Transverse colon (tissue), 4 donors: ENCODE measurements around the gene SPTBN1.

Source experiments
- EP300 ChIP-seq: sonication (generic); formaldehyde crosslinking; IDR thresholded peaks from one replicate; pipeline ENCODE4 v1.6.1; 2017; ENCODE audit warnings: antibody characterized with exemption, low read depth
- POLR2A ChIP-seq: fragments of 450-650 bp; IDR thresholded peaks from one replicate; pipeline ENCODE4 v1.6.1; 2016; ENCODE audit warnings: antibody characterized with exemption, mild to moderate bottlenecking, moderate library complexity
- POLR2AphosphoS5 ChIP-seq, 3 donors: sonication (generic); formaldehyde crosslinking; IDR thresholded peaks; one replicate each; pipeline ENCODE4 v1.6.1; 2016; ENCODE audit warnings: antibody characterized with exemption in 3 of 3
- TF ChIP-seq, protein P1 (sequence below), 5 experiments: fragments of 200-600 bp in 3 of 5; fragments of 450-650 bp in 2 of 5; sonication (generic) in 3 of 5; IDR thresholded peaks; 1 replicate in 2 of 5; 2 replicates in 3 of 5; pipeline ENCODE4 v1.5.1; 2016 to 2017; ENCODE audit warnings: antibody characterized with exemption in 5 of 5, inconsistent platforms in 3 of 5, mild to moderate bottlenecking in 2 of 5, moderate library complexity in 1 of 5

DNA sequence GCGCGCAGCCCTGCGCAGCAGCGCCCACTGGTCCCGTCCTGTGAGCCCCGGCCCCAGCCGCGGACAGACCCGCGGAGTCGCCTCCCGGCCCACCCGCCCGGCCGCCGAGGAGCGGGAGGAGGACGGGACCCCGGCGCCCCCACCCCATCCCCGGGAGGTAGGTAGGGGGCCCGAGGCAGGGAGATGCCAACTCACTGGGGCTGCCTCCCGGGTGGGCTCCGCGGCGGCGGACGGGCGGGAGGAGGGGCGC, 160 bp downstream of the SPTBN1 start:
- TF ChIP-seq, protein P1, sequence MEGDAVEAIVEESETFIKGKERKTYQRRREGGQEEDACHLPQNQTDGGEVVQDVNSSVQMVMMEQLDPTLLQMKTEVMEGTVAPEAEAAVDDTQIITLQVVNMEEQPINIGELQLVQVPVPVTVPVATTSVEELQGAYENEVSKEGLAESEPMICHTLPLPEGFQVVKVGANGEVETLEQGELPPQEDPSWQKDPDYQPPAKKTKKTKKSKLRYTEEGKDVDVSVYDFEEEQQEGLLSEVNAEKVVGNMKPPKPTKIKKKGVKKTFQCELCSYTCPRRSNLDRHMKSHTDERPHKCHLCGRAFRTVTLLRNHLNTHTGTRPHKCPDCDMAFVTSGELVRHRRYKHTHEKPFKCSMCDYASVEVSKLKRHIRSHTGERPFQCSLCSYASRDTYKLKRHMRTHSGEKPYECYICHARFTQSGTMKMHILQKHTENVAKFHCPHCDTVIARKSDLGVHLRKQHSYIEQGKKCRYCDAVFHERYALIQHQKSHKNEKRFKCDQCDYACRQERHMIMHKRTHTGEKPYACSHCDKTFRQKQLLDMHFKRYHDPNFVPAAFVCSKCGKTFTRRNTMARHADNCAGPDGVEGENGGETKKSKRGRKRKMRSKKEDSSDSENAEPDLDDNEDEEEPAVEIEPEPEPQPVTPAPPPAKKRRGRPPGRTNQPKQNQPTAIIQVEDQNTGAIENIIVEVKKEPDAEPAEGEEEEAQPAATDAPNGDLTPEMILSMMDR (IDR thresholded peaks at IDR 0.05) = no peak
- TF ChIP-seq POLR2AphosphoS5 (IDR thresholded peaks at IDR 0.05) (no peak), EP300 (no peak), POLR2A (no peak)
